HG03342 (cell line): ENCODE data around the gene ARHGEF2.
A peak's percentile ranks its signal among the peaks of the same experiment; 100 is the strongest.
"Not testable (repeated sequence)": the region's sequence is repeated elsewhere in the genome, so short reads cannot be mapped to it uniquely, and the experiment has no call there.

ENCODE experiments used
- ATAC-seq: cut with Tn5 transposase; IDR thresholded peaks from one replicate; pipeline ENCODE4 v1.9.1; 2021; ENCODE audit warnings: mild to moderate bottlenecking, moderate library complexity; ENCODE audit not compliant: unreplicated experiment

Gene ARHGEF2

GRCh38 chr1:155993595-155993994, 15.2 kb upstream of the ARHGEF2 start:
- ATAC-seq: no peak

GRCh38 chr1:155990005-155990739, 11.8 kb upstream of the ARHGEF2 start:
- ATAC-seq: no peak

- ATAC-seq: no peak
These were observed 11.1 kb upstream of the ARHGEF2 start for GRCh38 chr1:155989242-155990004.

- not testable (repeated sequence) for ATAC-seq
These were observed 6.7 kb upstream of the ARHGEF2 start for GRCh38 chr1:155984903-155985645.

GRCh38 chr1:155984341-155984740, 6.0 kb upstream of the ARHGEF2 start:
- no peak for ATAC-seq

- peak; percentile 51 for ATAC-seq
These were observed 5.1 kb upstream of the ARHGEF2 start for GRCh38 chr1:155983191-155984024.

- ATAC-seq: no peak
These were observed 3.8 kb upstream of the ARHGEF2 start for GRCh38 chr1:155982106-155982505.

GRCh38 chr1:155981266-155982088, 3.1 kb upstream of the ARHGEF2 start:
- no peak for ATAC-seq

GRCh38 chr1:155979597-155980343, 1.4 kb upstream of the ARHGEF2 start:
- no peak for ATAC-seq

- no peak for ATAC-seq
These were observed 654 bp upstream of the ARHGEF2 start for GRCh38 chr1:155978973-155979429.

- peak; percentile 5 for ATAC-seq
These were observed 540 bp downstream of the ARHGEF2 start for GRCh38 chr1:155977690-155978324.

- no peak for ATAC-seq
These were observed 1.2 kb downstream of the ARHGEF2 start for GRCh38 chr1:155976913-155977689.

GRCh38 chr1:155976062-155976912, 2.1 kb downstream of the ARHGEF2 start:
- ATAC-seq: no peak

- ATAC-seq: no peak
These were observed 2.8 kb downstream of the ARHGEF2 start for GRCh38 chr1:155975375-155976061.

GRCh38 chr1:155974208-155975115, 3.9 kb downstream of the ARHGEF2 start:
- no peak for ATAC-seq
